HEK293 (cell line): ENCODE measurements around the gene CDKL2.

ENCODE experiments used
- CTCF ChIA-PET: fragments of 350-600 bp; formaldehyde crosslinking; extraction: SDS; loops from one replicate; lab custom pipeline; 2021; ENCODE audit warnings: antibody characterized with exemption; lab: Yijun Ruan, JAX
- POLR2A ChIA-PET: fragments of 300-600 bp; formaldehyde crosslinking; extraction: SDS; loops from one replicate; lab custom pipeline; 2020; ENCODE audit warnings: antibody characterized with exemption, inconsistent platforms; lab: Yijun Ruan, JAX
- H3K27ac ChIP-seq: fragments of 200-500 bp; sonication (Bioruptor generic); 2 replicates; pipeline ENCODE4 v1.5.1; 2014; ENCODE audit warnings: low read depth, low read length, control low read depth, inconsistent platforms; ENCODE audit errors: extremely low read depth
- H3K36me3 ChIP-seq, 2 experiments: fragments of 200-500 bp in 1 of 2; sonication (Bioruptor generic) in 1 of 2; 1 replicate in 1 of 2; 2 replicates in 1 of 2; pipeline ENCODE4 v1.5.1; 2014 to 2017; ENCODE audit warnings: inconsistent platforms in 2 of 2, low read length in 2 of 2; ENCODE audit not compliant: control insufficient read depth in 2 of 2, insufficient read depth in 1 of 2
- H3K4me1 ChIP-seq: fragments of 200-500 bp; sonication (Bioruptor generic); 2 replicates; pipeline ENCODE4 v1.5.1; 2014; ENCODE audit warnings: mild to moderate bottlenecking, low read length, inconsistent platforms; ENCODE audit not compliant: control insufficient read depth, insufficient read depth
- H3K4me3 ChIP-seq: 2 replicates; pipeline ENCODE4 v1.5.1; 2011; ENCODE audit warnings: low read depth, mild to moderate bottlenecking, control low read depth, low read length, moderate library complexity
- H3K9me3 ChIP-seq: fragments of 200-500 bp; sonication (Bioruptor generic); 2 replicates; pipeline ENCODE4 v1.5.1; 2014; ENCODE audit warnings: low read depth, low read length, inconsistent platforms; ENCODE audit not compliant: control insufficient read depth, insufficient read depth
- BCL11A ChIP-seq: fragments of 450-650 bp; formaldehyde crosslinking; IDR thresholded peaks from 2 replicates; pipeline ENCODE4 v1.5.1; 2016; ENCODE audit warnings: low read depth, missing biosample characterization, missing genetic modification characterization
- OSR2 ChIP-seq: fragments of 450-650 bp; formaldehyde crosslinking; IDR thresholded peaks from 2 replicates; pipeline ENCODE4 v1.5.1; 2016; ENCODE audit warnings: missing biosample characterization, missing genetic modification characterization
- PRDM1 ChIP-seq: fragments of 450-650 bp; formaldehyde crosslinking; IDR thresholded peaks from 2 replicates; pipeline ENCODE4; 2016; ENCODE audit warnings: missing biosample characterization, missing genetic modification characterization
- SALL2 ChIP-seq: fragments of 450-650 bp; formaldehyde crosslinking; IDR thresholded peaks from 2 replicates; pipeline ENCODE4 v1.5.0; 2017; ENCODE audit warnings: missing biosample characterization, mild to moderate bottlenecking, missing genetic modification characterization, borderline replicate concordance
- TCF7L2 ChIP-seq: IDR thresholded peaks from 2 replicates; pipeline ENCODE4 v1.6.1; 2011; ENCODE audit warnings: low read depth, mild to moderate bottlenecking, inconsistent platforms, low read length, moderate library complexity, borderline replicate concordance
- TRIM28 ChIP-seq: IDR thresholded peaks from 2 replicates; pipeline ENCODE4 v1.6.1; 2011; ENCODE audit warnings: low read length, control low read depth, borderline replicate concordance
- WT1 ChIP-seq: fragments of 450-650 bp; formaldehyde crosslinking; IDR thresholded peaks from 2 replicates; pipeline ENCODE4 v1.5.1; 2016; ENCODE audit warnings: missing biosample characterization, missing genetic modification characterization
- ZFP37 ChIP-seq: fragments of 450-650 bp; formaldehyde crosslinking; IDR thresholded peaks from 2 replicates; pipeline ENCODE4 v1.5.1; 2016; ENCODE audit warnings: missing biosample characterization, missing genetic modification characterization
- ZNF121 ChIP-seq: fragments of 450-650 bp; formaldehyde crosslinking; IDR thresholded peaks from 2 replicates; pipeline ENCODE4 v1.5.1; 2016; ENCODE audit warnings: missing biosample characterization, missing genetic modification characterization
- ZNF132 ChIP-seq: fragments of 450-650 bp; formaldehyde crosslinking; IDR thresholded peaks from 2 replicates; pipeline ENCODE4 v1.5.1; 2017; ENCODE audit warnings: missing biosample characterization, missing genetic modification characterization, borderline replicate concordance
- ZNF16 ChIP-seq: fragments of 450-650 bp; formaldehyde crosslinking; IDR thresholded peaks from 2 replicates; pipeline ENCODE4 v1.5.1; 2016; ENCODE audit warnings: low read depth, missing biosample characterization, missing genetic modification characterization
- ZNF174 ChIP-seq: fragments of 450-650 bp; formaldehyde crosslinking; IDR thresholded peaks from 2 replicates; pipeline ENCODE4 v1.5.0; 2017; ENCODE audit warnings: missing biosample characterization, mild to moderate bottlenecking, missing genetic modification characterization
- ZNF239 ChIP-seq: fragments of 450-650 bp; formaldehyde crosslinking; IDR thresholded peaks from 2 replicates; pipeline ENCODE4 v1.5.1; 2016; ENCODE audit warnings: missing biosample characterization, missing genetic modification characterization
- ZNF24 ChIP-seq: fragments of 450-650 bp; formaldehyde crosslinking; IDR thresholded peaks from 2 replicates; pipeline ENCODE4 v1.5.1; 2016; ENCODE audit warnings: missing biosample characterization, missing genetic modification characterization
- ZNF366 ChIP-seq: fragments of 450-650 bp; formaldehyde crosslinking; conservative IDR thresholded peaks from 2 replicates; pipeline ENCODE4 v1.5.1; 2016; ENCODE audit warnings: missing biosample characterization, missing genetic modification characterization
- ZNF510 ChIP-seq: fragments of 450-650 bp; formaldehyde crosslinking; IDR thresholded peaks from 2 replicates; pipeline ENCODE4 v1.5.1; 2018; ENCODE audit warnings: mild to moderate bottlenecking, missing genetic modification characterization, missing biosample characterization; ENCODE audit not compliant: insufficient replicate concordance
- ZNF623 ChIP-seq: fragments of 450-650 bp; formaldehyde crosslinking; IDR thresholded peaks from 2 replicates; pipeline ENCODE4 v1.5.1; 2016; ENCODE audit warnings: missing biosample characterization, missing genetic modification characterization
- ZNF660 ChIP-seq: fragments of 450-650 bp; IDR thresholded peaks from 2 replicates; pipeline ENCODE4 v1.5.1; 2018; ENCODE audit warnings: missing biosample characterization, mild to moderate bottlenecking, missing genetic modification characterization
- ZNF677 ChIP-seq: fragments of 450-650 bp; IDR thresholded peaks from 2 replicates; pipeline ENCODE4 v1.5.0; 2018; ENCODE audit warnings: missing biosample characterization, mild to moderate bottlenecking, missing genetic modification characterization, moderate library complexity
- TF ChIP-seq, protein P1 (sequence below): fragments of 450-650 bp; formaldehyde crosslinking; IDR thresholded peaks from 2 replicates; pipeline ENCODE4 v1.5.1; 2016; ENCODE audit warnings: missing biosample characterization, missing genetic modification characterization
- TF ChIP-seq, protein P2 (sequence below): fragments of 450-650 bp; formaldehyde crosslinking; IDR thresholded peaks from 2 replicates; pipeline ENCODE4 v1.5.1; 2016; ENCODE audit warnings: missing biosample characterization, missing genetic modification characterization

The CDKL2 gene

GRCh38 chr4:75678473-75678872 lies 48.1 kb upstream of the CDKL2 start:
- Histone ChIP-seq H3K9me3 (no peaks in the 10 kb centered on the region), H3K4me3 (no peak overlapping the region), H3K27ac (no peak overlapping the region), H3K4me1 (peaks cover 4% of the 10 kb centered on the region; the same call in 1 of the 2 replicates), H3K36me3 (no peaks in the 10 kb centered on the region)
- POLR2A ChIA-PET: no interaction called here
- TF ChIP-seq ZNF510 (tag by site-specific recombination) (no peak), ZNF174 (tag by site-specific recombination) (no peak), ZNF121 (peak; percentile 50; the same call in 1 of the 2 replicates), SALL2 (tag by site-specific recombination) (no peak), ZNF16 (no peak)
- CTCF ChIA-PET: no interaction called here

DNA sequence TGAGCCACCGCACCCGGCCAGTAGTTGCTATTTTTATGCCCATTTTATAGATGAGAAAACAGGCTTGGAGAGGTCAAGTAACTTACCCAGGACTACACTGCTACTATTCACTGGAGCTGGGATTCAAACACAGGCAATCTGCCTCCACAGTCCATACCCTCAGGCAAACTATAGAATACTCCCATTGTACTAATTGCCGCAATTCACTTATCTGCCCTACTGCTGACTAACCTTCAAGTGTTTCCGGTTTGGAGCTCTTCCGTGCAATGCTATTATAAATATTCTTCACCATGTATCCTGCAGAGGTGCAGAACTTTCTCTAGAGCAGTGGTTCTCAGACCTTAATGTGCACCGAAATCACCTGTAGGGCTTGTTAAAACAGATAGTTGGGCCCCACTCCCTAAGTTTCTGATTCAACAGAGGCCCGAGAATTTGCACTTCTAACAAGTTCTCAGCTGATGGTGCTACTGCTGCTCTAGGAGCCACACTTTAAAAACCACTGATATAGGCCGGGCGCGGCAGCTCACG lies 44.7 kb upstream of the CDKL2 start:
- H3K27ac ChIP-seq: no peak overlapping the region
- ChIA-PET POLR2A (interaction anchor here (0.8 kb wide), 1 partner anchor 46 kb away, joined by 5 read pairs; no protein-coding TSS in a partner anchor), CTCF (interaction anchor here (0.6 to 1.1 kb wide), 3 partner anchors 20 to 49 kb away, joined by 3 to 5 read pairs (median 4); partner anchors contain the start of gene USO1)
- no peak for TF ChIP-seq BCL11A
- TF ChIP-seq WT1 (tag by site-specific recombination): peak; percentile 68
- no peak for TF ChIP-seq ZNF660 (tag by site-specific recombination)
- TF ChIP-seq, protein P1, sequence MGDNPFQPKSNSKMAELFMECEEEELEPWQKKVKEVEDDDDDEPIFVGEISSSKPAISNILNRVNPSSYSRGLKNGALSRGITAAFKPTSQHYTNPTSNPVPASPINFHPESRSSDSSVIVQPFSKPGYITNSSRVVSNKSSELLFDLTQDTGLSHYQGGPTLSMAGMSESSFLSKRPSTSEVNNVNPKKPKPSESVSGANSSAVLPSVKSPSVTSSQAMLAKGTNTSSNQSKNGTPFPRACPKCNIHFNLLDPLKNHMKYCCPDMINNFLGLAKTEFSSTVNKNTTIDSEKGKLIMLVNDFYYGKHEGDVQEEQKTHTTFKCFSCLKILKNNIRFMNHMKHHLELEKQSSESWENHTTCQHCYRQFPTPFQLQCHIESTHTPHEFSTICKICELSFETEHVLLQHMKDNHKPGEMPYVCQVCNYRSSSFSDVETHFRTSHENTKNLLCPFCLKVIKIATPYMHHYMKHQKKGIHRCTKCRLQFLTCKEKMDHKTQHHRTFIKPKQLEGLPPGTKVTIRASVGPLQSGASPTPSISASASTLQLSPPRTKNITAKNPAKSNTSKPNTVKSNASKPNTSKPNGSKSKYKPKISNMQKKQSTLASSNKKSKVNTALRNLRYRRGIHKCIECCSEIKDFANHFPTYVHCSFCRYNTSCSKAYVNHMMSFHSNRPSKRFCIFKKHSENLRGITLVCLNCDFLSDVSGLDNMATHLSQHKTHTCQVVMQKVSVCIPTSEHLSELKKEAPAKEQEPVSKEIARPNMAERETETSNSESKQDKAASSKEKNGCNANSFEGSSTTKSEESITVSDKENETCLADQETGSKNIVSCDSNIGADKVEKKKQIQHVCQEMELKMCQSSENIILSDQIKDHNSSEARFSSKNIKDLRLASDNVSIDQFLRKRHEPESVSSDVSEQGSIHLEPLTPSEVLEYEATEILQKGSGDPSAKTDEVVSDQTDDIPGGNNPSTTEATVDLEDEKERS (tag by site-specific recombination): no peak
- TF ChIP-seq TCF7L2: 0 out of 2 replicates have a peak, but pooled peaks have one; percentile 26
- TF ChIP-seq, protein P2, sequence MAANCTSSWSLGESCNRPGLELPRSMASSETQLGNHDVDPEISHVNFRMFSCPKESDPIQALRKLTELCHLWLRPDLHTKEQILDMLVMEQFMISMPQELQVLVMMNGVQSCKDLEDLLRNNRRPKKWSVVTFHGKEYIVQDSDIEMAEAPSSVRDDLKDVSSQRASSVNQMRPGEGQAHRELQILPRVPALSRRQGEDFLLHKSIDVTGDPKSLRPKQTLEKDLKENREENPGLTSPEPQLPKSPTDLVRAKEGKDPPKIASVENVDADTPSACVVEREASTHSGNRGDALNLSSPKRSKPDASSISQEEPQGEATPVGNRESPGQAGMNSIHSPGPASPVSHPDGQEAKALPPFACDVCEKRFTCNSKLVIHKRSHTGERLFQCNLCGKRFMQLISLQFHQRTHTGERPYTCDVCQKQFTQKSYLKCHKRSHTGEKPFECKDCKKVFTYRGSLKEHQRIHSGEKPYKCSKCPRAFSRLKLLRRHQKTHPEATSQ (tag by site-specific recombination): no peak
- no peak for TF ChIP-seq ZNF623
- TF ChIP-seq OSR2 (tag by site-specific recombination): peak; percentile 72
- peak; percentile 90 for TF ChIP-seq TRIM28
- no peak for TF ChIP-seq PRDM1 (tag by site-specific recombination)
- TF ChIP-seq ZNF239 (tag by site-specific recombination): no peak
- no peak for TF ChIP-seq ZNF132 (tag by site-specific recombination)
- TF ChIP-seq ZNF677 (tag by site-specific recombination): no peak
- no peaks in the 10 kb centered on the region for H3K9me3 ChIP-seq
- no peak overlapping the region for H3K4me3 ChIP-seq
- peaks cover 10% of the 10 kb centered on the region; the same call in 1 of the 2 replicates for H3K4me1 ChIP-seq
- H3K36me3 ChIP-seq: no peaks in the 10 kb centered on the region

DNA sequence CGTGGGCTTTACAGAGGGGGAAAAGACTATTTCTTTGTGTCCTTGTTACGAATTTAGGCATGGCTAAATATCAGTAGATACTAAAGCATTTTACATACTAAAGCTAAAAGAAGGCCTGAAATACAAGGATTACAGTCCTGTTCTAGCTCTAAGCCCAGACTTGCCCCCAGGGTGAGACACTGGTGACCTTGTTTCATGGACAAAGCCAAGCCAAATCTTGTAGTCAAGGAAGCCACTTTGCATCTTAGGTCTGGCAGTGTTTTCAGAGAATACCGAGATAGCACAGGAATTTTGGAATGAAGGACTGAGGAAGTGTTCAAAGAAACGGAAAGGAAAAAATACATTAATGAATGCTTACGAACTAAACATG lies 43.6 kb upstream of the CDKL2 start:
- H3K36me3 ChIP-seq: no peaks in the 10 kb centered on the region
- ChIA-PET POLR2A (interaction anchor here (0.9 to 5.5 kb wide), 2 partner anchors 9 to 50 kb away, joined by 3 to 44 read pairs; partner anchors contain the start of gene USO1), CTCF (interaction anchor here (0.7 to 1.5 kb wide), 2 partner anchors 10 to 50 kb away, joined by 3 to 9 read pairs; partner anchors contain the start of gene USO1)
- H3K4me1 ChIP-seq: peaks cover 10% of the 10 kb centered on the region
- no peak for TF ChIP-seq ZNF24 (tag by site-specific recombination)
- 0 out of 2 replicates have a peak, but pooled peaks have one; percentile 7 for TF ChIP-seq ZNF366 (tag by site-specific recombination)
- 0 out of 2 replicates have a peak, but pooled peaks have one; percentile 0 for TF ChIP-seq ZFP37 (tag by site-specific recombination)
- H3K4me3 ChIP-seq: peak overlapping the region; percentile 45
- no peaks in the 10 kb centered on the region for H3K9me3 ChIP-seq
- H3K27ac ChIP-seq: peak overlapping the region; percentile 94
